B cell (primary cell): ENCODE results near the gene NOS1.

Experiments
- EZH2 ChIP-seq: IDR thresholded peaks from 2 replicates; pipeline ENCODE4 v1.6.1; 2012; ENCODE audit warnings: borderline replicate concordance, low read depth, mild to moderate bottlenecking, moderate library complexity, low read length; ENCODE audit not compliant: insufficient read depth, poor library complexity, severe bottlenecking
- TF ChIP-seq, protein P1 (sequence below): fragments of 200-600 bp; IDR thresholded peaks from one replicate; pipeline ENCODE4 v1.8.0; 2022; ENCODE audit warnings: antibody characterized with exemption, mild to moderate bottlenecking

DNA sequence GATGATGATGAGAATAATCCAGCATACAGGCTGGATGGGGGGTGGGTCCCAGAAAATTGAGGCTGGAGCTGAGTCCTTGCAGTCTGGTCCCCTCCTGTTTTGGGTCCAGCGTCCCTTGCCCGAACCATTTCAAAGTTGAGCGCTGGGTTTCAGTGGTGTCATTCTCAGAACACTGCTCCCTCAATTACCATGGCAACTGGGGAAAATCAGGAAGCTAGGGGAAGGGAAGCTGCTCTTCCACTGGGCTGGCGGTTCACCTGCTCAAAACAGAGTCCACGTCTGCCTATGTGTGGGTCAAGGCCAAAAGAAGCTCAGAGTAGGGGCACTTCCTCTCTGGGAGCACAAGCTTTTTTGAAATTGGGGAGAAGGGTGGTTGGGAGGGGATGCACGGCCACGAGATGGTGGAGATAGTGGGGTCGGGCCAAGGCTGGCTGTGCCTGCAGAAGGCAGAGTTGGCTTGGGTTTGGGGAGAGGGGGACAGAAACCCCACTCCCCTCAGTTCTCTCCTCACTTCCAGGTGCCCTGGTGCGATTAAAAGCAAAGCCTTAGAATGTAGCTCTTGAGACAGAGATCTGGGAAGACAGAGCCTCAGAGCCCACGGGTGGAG is 1.7 kb upstream of the NOS1 start:
- TF ChIP-seq, protein P1, sequence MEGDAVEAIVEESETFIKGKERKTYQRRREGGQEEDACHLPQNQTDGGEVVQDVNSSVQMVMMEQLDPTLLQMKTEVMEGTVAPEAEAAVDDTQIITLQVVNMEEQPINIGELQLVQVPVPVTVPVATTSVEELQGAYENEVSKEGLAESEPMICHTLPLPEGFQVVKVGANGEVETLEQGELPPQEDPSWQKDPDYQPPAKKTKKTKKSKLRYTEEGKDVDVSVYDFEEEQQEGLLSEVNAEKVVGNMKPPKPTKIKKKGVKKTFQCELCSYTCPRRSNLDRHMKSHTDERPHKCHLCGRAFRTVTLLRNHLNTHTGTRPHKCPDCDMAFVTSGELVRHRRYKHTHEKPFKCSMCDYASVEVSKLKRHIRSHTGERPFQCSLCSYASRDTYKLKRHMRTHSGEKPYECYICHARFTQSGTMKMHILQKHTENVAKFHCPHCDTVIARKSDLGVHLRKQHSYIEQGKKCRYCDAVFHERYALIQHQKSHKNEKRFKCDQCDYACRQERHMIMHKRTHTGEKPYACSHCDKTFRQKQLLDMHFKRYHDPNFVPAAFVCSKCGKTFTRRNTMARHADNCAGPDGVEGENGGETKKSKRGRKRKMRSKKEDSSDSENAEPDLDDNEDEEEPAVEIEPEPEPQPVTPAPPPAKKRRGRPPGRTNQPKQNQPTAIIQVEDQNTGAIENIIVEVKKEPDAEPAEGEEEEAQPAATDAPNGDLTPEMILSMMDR: no peak
- TF ChIP-seq EZH2: no peak
